Measurements from ENCODE around the gene RSRC1. TPM values are rescaled to one million over a fixed set of nuclear protein-coding genes. Genes with fewer than 3 reads are reported as not detected.

RSRC1 gene
- polyA plus RNA-seq, 6 donors from 2014 or later, result 36.5 to 50.2 (median 42.7) TPM

- Mint-ChIP-seq H3K4me3 (peak overlapping the region in 7 of 8 donors; percentile 6 to 69 (median 59)), H3K27ac (peak overlapping the region in 5 of 6 donors; percentile 45 to 91 (median 79))
- ATAC-seq (ENCODE audit: low read depth in 2 of 2), result no peak
Measured at GRCh38 chr3:158095111-158095813, 14.6 kb upstream of the RSRC1 start.

GRCh38 chr3:158095814-158096704 lies 13.8 kb upstream of the RSRC1 start:
- DNase-seq (no peak), ATAC-seq (ENCODE audit: low read depth in 2 of 2) (no peak)
- Mint-ChIP-seq H3K9me3 (peaks cover 0 to 14% (median 4%) of the 10 kb centered on the region in 7 donors), H3K4me3 (peak overlapping the region in 6 of 8 donors; percentile 9 to 98 (median 60)), H3K27ac (peak overlapping the region in 4 of 6 donors; percentile 45 to 91 (median 80)), H3K4me1 (peaks cover 15 to 30% (median 24%) of the 10 kb centered on the region in 3 donors), H3K27me3 (peaks cover 64 to 75% (median 72%) of the 10 kb centered on the region in 3 donors), H3K36me3 (no peaks in the 10 kb centered on the region)

More at GRCh38 chr3:158095111-158095813, 14.6 kb upstream of the RSRC1 start:
- no peak for DNase-seq
- Mint-ChIP-seq H3K27me3 (peaks cover 66 to 78% (median 75%) of the 10 kb centered on the region in 3 donors), H3K9me3 (peaks cover 0 to 14% (median 4%) of the 10 kb centered on the region in 7 donors), H3K36me3 (no peaks in the 10 kb centered on the region), H3K4me1 (peaks cover 15 to 30% (median 24%) of the 10 kb centered on the region in 3 donors)

- no peak for ATAC-seq (ENCODE audit: low read depth in 2 of 2)
- Mint-ChIP-seq H3K36me3 (no peaks in the 10 kb centered on the region), H3K27me3 (peaks cover 61 to 72% (median 69%) of the 10 kb centered on the region in 3 donors), H3K9me3 (peaks cover 0 to 14% (median 4%) of the 10 kb centered on the region in 7 donors), H3K4me1 (peaks cover 15 to 30% (median 24%) of the 10 kb centered on the region in 3 donors), H3K27ac (peak overlapping the region in 3 of 6 donors; percentile 31 to 96 (median 72)), H3K4me3 (peak overlapping the region; percentile 85 to 99 (median 98))
- no peak for DNase-seq
Measured at GRCh38 chr3:158097081-158097592, 12.8 kb upstream of the RSRC1 start.

GRCh38 chr3:158097593-158098308 lies 12.1 kb upstream of the RSRC1 start:
- peaks cover 18 to 32% (median 28%) of the 10 kb centered on the region in 3 donors for H3K4me1 Mint-ChIP-seq
- ATAC-seq (ENCODE audit: low read depth in 2 of 2) (peak; percentile 90 to 93), DNase-seq (peak; percentile 79)
- peak overlapping the region; percentile 85 to 99 (median 98) for H3K4me3 Mint-ChIP-seq
- H3K27me3 Mint-ChIP-seq, result peaks cover 61 to 73% (median 70%) of the 10 kb centered on the region in 3 donors
- H3K36me3 Mint-ChIP-seq, result peaks cover 2 to 3% of the 10 kb centered on the region in 2 donors
- H3K27ac Mint-ChIP-seq, result peak overlapping the region; percentile 31 to 96 (median 88)
- peaks cover 0 to 17% (median 4%) of the 10 kb centered on the region in 7 donors for H3K9me3 Mint-ChIP-seq

- no peak for ATAC-seq (ENCODE audit: low read depth in 2 of 2)
- peaks cover 0 to 21% (median 6%) of the 10 kb centered on the region in 7 donors for H3K9me3 Mint-ChIP-seq
- peak overlapping the region; percentile 31 to 96 (median 88) for H3K27ac Mint-ChIP-seq
- peak overlapping the region; percentile 85 to 99 (median 98) for H3K4me3 Mint-ChIP-seq
- H3K27me3 Mint-ChIP-seq, result peaks cover 63 to 73% (median 71%) of the 10 kb centered on the region in 3 donors
- peaks cover 7 to 8% of the 10 kb centered on the region in 2 donors for H3K36me3 Mint-ChIP-seq
- H3K4me1 Mint-ChIP-seq, result peaks cover 23 to 37% (median 31%) of the 10 kb centered on the region in 3 donors
- no peak for DNase-seq
Measured at GRCh38 chr3:158098309-158098639, 11.6 kb upstream of the RSRC1 start.

GRCh38 chr3:158098834-158099424 lies 11.0 kb upstream of the RSRC1 start:
- no peak for DNase-seq
- ATAC-seq (ENCODE audit: low read depth in 2 of 2), result no peak
- peak overlapping the region in 3 of 6 donors; percentile 54 to 93 (median 92) for H3K27ac Mint-ChIP-seq
- H3K4me1 Mint-ChIP-seq, result peaks cover 23 to 42% (median 35%) of the 10 kb centered on the region in 3 donors
- peaks cover 8 to 14% of the 10 kb centered on the region in 2 donors for H3K36me3 Mint-ChIP-seq
- peak overlapping the region in 6 of 8 donors; percentile 74 to 99 (median 98) for H3K4me3 Mint-ChIP-seq
- peaks cover 63 to 71% (median 70%) of the 10 kb centered on the region in 3 donors for H3K27me3 Mint-ChIP-seq
- peaks cover 2 to 21% (median 5%) of the 10 kb centered on the region in 7 donors for H3K9me3 Mint-ChIP-seq

- H3K9me3 Mint-ChIP-seq, result peaks cover 2 to 24% (median 4%) of the 10 kb centered on the region in 7 donors
- H3K4me3 Mint-ChIP-seq, result peak overlapping the region in 1 of 8 donors; percentile 98
- ATAC-seq (ENCODE audit: low read depth in 2 of 2) (no peak), DNase-seq (no peak)
- H3K27me3 Mint-ChIP-seq, result peaks cover 63 to 77% (median 65%) of the 10 kb centered on the region in 3 donors
- H3K27ac Mint-ChIP-seq, result no peak overlapping the region
- peaks cover 26 to 35% (median 33%) of the 10 kb centered on the region in 3 donors for H3K4me1 Mint-ChIP-seq
- peaks cover 8 to 18% of the 10 kb centered on the region in 2 donors for H3K36me3 Mint-ChIP-seq
Measured at GRCh38 chr3:158100681-158101080, 9.2 kb upstream of the RSRC1 start.

- no peak for DNase-seq
Measured at GRCh38 chr3:158101335-158102241, 8.3 kb upstream of the RSRC1 start.

GRCh38 chr3:158102242-158103080 lies 7.4 kb upstream of the RSRC1 start:
- peak overlapping the region; percentile 26 to 84 (median 68) for H3K4me3 Mint-ChIP-seq
- ATAC-seq (ENCODE audit: low read depth in 2 of 2) (no peak), DNase-seq (no peak)
- peak overlapping the region in 5 of 6 donors; percentile 58 to 99 (median 97) for H3K27ac Mint-ChIP-seq
- peaks cover 34 to 47% (median 43%) of the 10 kb centered on the region in 3 donors for H3K4me1 Mint-ChIP-seq
- H3K27me3 Mint-ChIP-seq, result peaks cover 68 to 78% (median 70%) of the 10 kb centered on the region in 3 donors
- peaks cover 2 to 26% (median 9%) of the 10 kb centered on the region in 7 donors for H3K9me3 Mint-ChIP-seq
- peaks cover 8 to 26% of the 10 kb centered on the region in 2 donors for H3K36me3 Mint-ChIP-seq

More at GRCh38 chr3:158101335-158102241, 8.3 kb upstream of the RSRC1 start:
- Mint-ChIP-seq H3K27me3 (peaks cover 63 to 77% (median 66%) of the 10 kb centered on the region in 3 donors), H3K4me1 (peaks cover 33 to 42% (median 41%) of the 10 kb centered on the region in 3 donors), H3K36me3 (peaks cover 8 to 26% of the 10 kb centered on the region in 2 donors), H3K9me3 (peaks cover 2 to 19% (median 9%) of the 10 kb centered on the region in 7 donors), H3K27ac (peak overlapping the region in 2 of 6 donors; percentile 97), H3K4me3 (peak overlapping the region in 1 of 8 donors; percentile 77)
- no peak for ATAC-seq (ENCODE audit: low read depth in 2 of 2)

GRCh38 chr3:158103081-158103886 lies 6.6 kb upstream of the RSRC1 start:
- peaks cover 65 to 77% (median 72%) of the 10 kb centered on the region in 3 donors for H3K27me3 Mint-ChIP-seq
- DNase-seq (no peak), ATAC-seq (ENCODE audit: low read depth in 2 of 2) (no peak)
- peak overlapping the region; percentile 26 to 84 (median 66) for H3K4me3 Mint-ChIP-seq
- H3K9me3 Mint-ChIP-seq, result peaks cover 2 to 29% (median 9%) of the 10 kb centered on the region in 7 donors
- peaks cover 8 to 26% of the 10 kb centered on the region in 2 donors for H3K36me3 Mint-ChIP-seq
- H3K27ac Mint-ChIP-seq, result peak overlapping the region in 4 of 6 donors; percentile 88 to 99 (median 97)
- peaks cover 30 to 40% (median 35%) of the 10 kb centered on the region in 3 donors for H3K4me1 Mint-ChIP-seq

Data from naive B cell (primary cell).